Measurements from ENCODE around the gene RRP7A.

Gene RRP7A

DNA sequence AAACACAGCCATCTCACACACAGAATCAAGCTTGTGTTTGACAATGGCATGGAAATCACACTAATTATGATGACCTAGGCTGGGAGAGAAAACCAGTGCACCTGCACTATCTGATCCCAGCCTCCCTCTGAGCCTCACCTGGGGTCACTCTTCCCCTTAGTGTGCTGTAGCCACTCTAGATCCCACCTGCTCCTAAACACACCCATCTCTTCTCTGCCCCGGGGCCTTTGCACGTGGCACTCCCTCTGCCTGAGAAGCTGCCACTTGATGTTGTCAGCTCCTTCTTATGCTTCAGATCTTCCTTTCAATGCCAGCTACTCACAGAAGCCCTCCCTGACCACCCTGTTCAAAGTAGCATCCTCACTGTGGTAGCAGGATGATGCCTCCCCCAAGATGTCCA lies 44.5 kb downstream of the RRP7A start (continued):
- TF ChIP-seq, protein P1, sequence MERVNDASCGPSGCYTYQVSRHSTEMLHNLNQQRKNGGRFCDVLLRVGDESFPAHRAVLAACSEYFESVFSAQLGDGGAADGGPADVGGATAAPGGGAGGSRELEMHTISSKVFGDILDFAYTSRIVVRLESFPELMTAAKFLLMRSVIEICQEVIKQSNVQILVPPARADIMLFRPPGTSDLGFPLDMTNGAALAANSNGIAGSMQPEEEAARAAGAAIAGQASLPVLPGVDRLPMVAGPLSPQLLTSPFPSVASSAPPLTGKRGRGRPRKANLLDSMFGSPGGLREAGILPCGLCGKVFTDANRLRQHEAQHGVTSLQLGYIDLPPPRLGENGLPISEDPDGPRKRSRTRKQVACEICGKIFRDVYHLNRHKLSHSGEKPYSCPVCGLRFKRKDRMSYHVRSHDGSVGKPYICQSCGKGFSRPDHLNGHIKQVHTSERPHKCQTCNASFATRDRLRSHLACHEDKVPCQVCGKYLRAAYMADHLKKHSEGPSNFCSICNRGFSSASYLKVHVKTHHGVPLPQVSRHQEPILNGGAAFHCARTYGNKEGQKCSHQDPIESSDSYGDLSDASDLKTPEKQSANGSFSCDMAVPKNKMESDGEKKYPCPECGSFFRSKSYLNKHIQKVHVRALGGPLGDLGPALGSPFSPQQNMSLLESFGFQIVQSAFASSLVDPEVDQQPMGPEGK (CRISPR knock-in tag; IDR thresholded peaks at IDR 0.05; ENCODE audit: borderline replicate concordance), result no peak
- TF ChIP-seq ZNF565 (CRISPR knock-in tag; conservative IDR thresholded peaks at IDR 0.05; ENCODE audit: low read depth) (no peak), ZFP30 (CRISPR knock-in tag; IDR thresholded peaks at IDR 0.05) (no peak), CSRNP3 (CRISPR knock-in tag; IDR thresholded peaks at IDR 0.05) (no peak), ARNTL (CRISPR knock-in tag; IDR thresholded peaks at IDR 0.05; ENCODE audit: borderline replicate concordance, low read depth) (no peak), PPARA (CRISPR knock-in tag; IDR thresholded peaks at IDR 0.05; ENCODE audit: borderline replicate concordance) (no peak), ZC3H10 (CRISPR knock-in tag; IDR thresholded peaks at IDR 0.05) (no peak)

GRCh38 chr22:42473484-42474193 lies 46.0 kb downstream of the RRP7A start:
- no peak for TF ChIP-seq ZNF70 (CRISPR knock-in tag; IDR thresholded peaks at IDR 0.05)
- TF ChIP-seq OSR1 (CRISPR knock-in tag; IDR thresholded peaks at IDR 0.05), result no peak
- TF ChIP-seq ARNTL (CRISPR knock-in tag; IDR thresholded peaks at IDR 0.05; ENCODE audit: borderline replicate concordance, low read depth), result no peak
- no peak for TF ChIP-seq ESRRG (CRISPR knock-in tag; IDR thresholded peaks at IDR 0.05)
- no peak for TF ChIP-seq CSDC2 (CRISPR knock-in tag; IDR thresholded peaks at IDR 0.05)
- TF ChIP-seq ZFP30 (CRISPR knock-in tag; IDR thresholded peaks at IDR 0.05), result no peak
- TF ChIP-seq, protein P1 (CRISPR knock-in tag; IDR thresholded peaks at IDR 0.05; ENCODE audit: borderline replicate concordance), result no peak
- no peak for TF ChIP-seq ISL1 (CRISPR knock-in tag; IDR thresholded peaks at IDR 0.05)
- TF ChIP-seq ZNF565 (CRISPR knock-in tag; conservative IDR thresholded peaks at IDR 0.05; ENCODE audit: low read depth), result no peak
- no peak for TF ChIP-seq BACH2 (CRISPR knock-in tag; IDR thresholded peaks at IDR 0.05; ENCODE audit: borderline replicate concordance)
- TF ChIP-seq POU6F1 (CRISPR knock-in tag; IDR thresholded peaks at IDR 0.05; ENCODE audit: borderline replicate concordance, low read depth), result no peak
- ATAC-seq, result peak; percentile 82; the same call in 2 of the 3 replicates

DNA sequence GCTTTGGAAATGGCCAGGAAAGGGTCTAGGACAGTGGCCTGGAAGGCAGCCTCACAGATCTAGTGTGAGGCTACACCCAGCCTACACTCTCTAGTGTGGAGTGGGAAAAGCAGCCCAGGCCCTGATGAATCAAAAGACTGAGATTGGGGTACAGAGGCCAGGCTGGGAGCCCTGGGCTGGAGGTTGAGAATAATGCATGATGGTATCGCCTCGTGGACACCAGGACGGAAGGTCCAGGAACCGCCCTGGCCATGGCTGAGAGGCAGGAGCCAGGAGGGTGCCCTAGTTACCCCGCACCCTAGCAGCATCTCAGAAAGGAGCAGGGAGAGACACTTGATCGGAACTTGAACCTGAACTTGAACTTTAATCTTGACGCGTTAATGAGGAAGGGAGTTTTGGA lies 46.9 kb downstream of the RRP7A start:
- no peak for ATAC-seq
- TF ChIP-seq ISL1 (CRISPR knock-in tag; IDR thresholded peaks at IDR 0.05) (no peak), ZNF8 (CRISPR knock-in tag; IDR thresholded peaks at IDR 0.05) (no peak), ESRRG (CRISPR knock-in tag; IDR thresholded peaks at IDR 0.05) (no peak), CSRNP3 (CRISPR knock-in tag; IDR thresholded peaks at IDR 0.05) (no peak), ZFP3 (CRISPR knock-in tag; IDR thresholded peaks at IDR 0.05) (no peak), SNAI2 (CRISPR knock-in tag; IDR thresholded peaks at IDR 0.05) (no peak), POU6F1 (CRISPR knock-in tag; IDR thresholded peaks at IDR 0.05; ENCODE audit: borderline replicate concordance, low read depth) (no peak), ARNTL (CRISPR knock-in tag; IDR thresholded peaks at IDR 0.05; ENCODE audit: borderline replicate concordance, low read depth) (no peak), ZFP30 (CRISPR knock-in tag; IDR thresholded peaks at IDR 0.05) (no peak), RARB (CRISPR knock-in tag; IDR thresholded peaks at IDR 0.05) (no peak), OSR1 (CRISPR knock-in tag; IDR thresholded peaks at IDR 0.05) (no peak), TCF4 (CRISPR knock-in tag; IDR thresholded peaks at IDR 0.05; ENCODE audit: borderline replicate concordance) (no peak), PPARA (CRISPR knock-in tag; IDR thresholded peaks at IDR 0.05; ENCODE audit: borderline replicate concordance) (no peak), CSDC2 (CRISPR knock-in tag; IDR thresholded peaks at IDR 0.05) (no peak)
- TF ChIP-seq, protein P2, sequence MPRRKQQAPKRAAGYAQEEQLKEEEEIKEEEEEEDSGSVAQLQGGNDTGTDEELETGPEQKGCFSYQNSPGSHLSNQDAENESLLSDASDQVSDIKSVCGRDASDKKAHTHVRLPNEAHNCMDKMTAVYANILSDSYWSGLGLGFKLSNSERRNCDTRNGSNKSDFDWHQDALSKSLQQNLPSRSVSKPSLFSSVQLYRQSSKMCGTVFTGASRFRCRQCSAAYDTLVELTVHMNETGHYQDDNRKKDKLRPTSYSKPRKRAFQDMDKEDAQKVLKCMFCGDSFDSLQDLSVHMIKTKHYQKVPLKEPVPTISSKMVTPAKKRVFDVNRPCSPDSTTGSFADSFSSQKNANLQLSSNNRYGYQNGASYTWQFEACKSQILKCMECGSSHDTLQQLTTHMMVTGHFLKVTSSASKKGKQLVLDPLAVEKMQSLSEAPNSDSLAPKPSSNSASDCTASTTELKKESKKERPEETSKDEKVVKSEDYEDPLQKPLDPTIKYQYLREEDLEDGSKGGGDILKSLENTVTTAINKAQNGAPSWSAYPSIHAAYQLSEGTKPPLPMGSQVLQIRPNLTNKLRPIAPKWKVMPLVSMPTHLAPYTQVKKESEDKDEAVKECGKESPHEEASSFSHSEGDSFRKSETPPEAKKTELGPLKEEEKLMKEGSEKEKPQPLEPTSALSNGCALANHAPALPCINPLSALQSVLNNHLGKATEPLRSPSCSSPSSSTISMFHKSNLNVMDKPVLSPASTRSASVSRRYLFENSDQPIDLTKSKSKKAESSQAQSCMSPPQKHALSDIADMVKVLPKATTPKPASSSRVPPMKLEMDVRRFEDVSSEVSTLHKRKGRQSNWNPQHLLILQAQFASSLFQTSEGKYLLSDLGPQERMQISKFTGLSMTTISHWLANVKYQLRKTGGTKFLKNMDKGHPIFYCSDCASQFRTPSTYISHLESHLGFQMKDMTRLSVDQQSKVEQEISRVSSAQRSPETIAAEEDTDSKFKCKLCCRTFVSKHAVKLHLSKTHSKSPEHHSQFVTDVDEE (CRISPR knock-in tag; IDR thresholded peaks at IDR 0.05), result no peak
- TF ChIP-seq, protein P1 (CRISPR knock-in tag; IDR thresholded peaks at IDR 0.05; ENCODE audit: borderline replicate concordance), result no peak
